OCI-LY3 (cell line): ENCODE measurements around the gene FAM180B.

Source experiments
- H2AFZ ChIP-seq: fragments of 200-600, 300-600 bp; shearing (Covaris generic); 2 replicates; pipeline ENCODE4 v1.6.0; 2014; ENCODE audit warnings: antibody characterized with exemption, low read depth, low read length
- H3K27ac ChIP-seq: fragments of 200-600, 300-600 bp; sonication (generic); 2 replicates; pipeline ENCODE4 v1.5.1; 2014; ENCODE audit warnings: mild to moderate bottlenecking, low read length, moderate library complexity, mixed read lengths
- H3K27me3 ChIP-seq: fragments of 200-600, 300-600 bp; sonication (generic); 2 replicates; pipeline ENCODE4 v1.6.1; 2014; ENCODE audit warnings: low read depth, low read length, mixed read lengths
- H3K36me3 ChIP-seq: fragments of 200-600, 300-600 bp; sonication (generic); replicated peaks from 2 replicates; pipeline ENCODE3; 2014; ENCODE audit warnings: low read depth, low read length, mixed read lengths
- H3K4me1 ChIP-seq: fragments of 300-600, 200-600 bp; sonication (generic); 2 replicates; pipeline ENCODE4 v1.6.1; 2014; ENCODE audit warnings: low read length, mixed read lengths
- H3K4me2 ChIP-seq: fragments of 200-600, 300-600 bp; sonication (generic); 2 replicates; pipeline ENCODE4 v1.6.1; 2014; ENCODE audit warnings: low read length, mixed read lengths
- H3K4me3 ChIP-seq: fragments of 300-600, 200-600 bp; sonication (generic); 2 replicates; pipeline ENCODE4 v1.5.1; 2014; ENCODE audit warnings: antibody characterized with exemption, mild to moderate bottlenecking, low read length, moderate library complexity
- H3K79me2 ChIP-seq: fragments of 300-600, 200-600 bp; shearing (Covaris generic); 2 replicates; pipeline ENCODE4 v1.6.1; 2014; ENCODE audit warnings: mild to moderate bottlenecking, low read length, mixed read lengths
- H3K9ac ChIP-seq: fragments of 300-600, 200-600 bp; shearing (Covaris generic); 2 replicates; pipeline ENCODE4 v1.6.0; 2014; ENCODE audit warnings: mild to moderate bottlenecking, low read length, moderate library complexity
- H3K9me3 ChIP-seq: fragments of 200-600, 300-600 bp; shearing (Covaris generic); 2 replicates; pipeline ENCODE4 v1.6.1; 2014; ENCODE audit warnings: low read length, mixed read lengths; ENCODE audit not compliant: insufficient read depth
- H4K20me1 ChIP-seq: fragments of 200-600, 300-600 bp; sonication (generic); 2 replicates; pipeline ENCODE4 v1.6.1; 2016; ENCODE audit warnings: low read length, mixed read lengths; ENCODE audit not compliant: insufficient read depth
- EZH2phosphoT487 ChIP-seq: fragments of 200-600 bp; shearing (Covaris generic); IDR thresholded peaks from 2 replicates; pipeline ENCODE4 v1.6.1; 2018; ENCODE audit warnings: antibody characterized with exemption, mixed run types, low read depth
- TF ChIP-seq, protein P1 (sequence below): fragments of 200-600, 300-600 bp; sonication (generic); IDR thresholded peaks from 2 replicates; pipeline ENCODE4 v1.5.1; 2014; ENCODE audit warnings: antibody characterized with exemption, low read length, low read depth

FAM180B gene

DNA sequence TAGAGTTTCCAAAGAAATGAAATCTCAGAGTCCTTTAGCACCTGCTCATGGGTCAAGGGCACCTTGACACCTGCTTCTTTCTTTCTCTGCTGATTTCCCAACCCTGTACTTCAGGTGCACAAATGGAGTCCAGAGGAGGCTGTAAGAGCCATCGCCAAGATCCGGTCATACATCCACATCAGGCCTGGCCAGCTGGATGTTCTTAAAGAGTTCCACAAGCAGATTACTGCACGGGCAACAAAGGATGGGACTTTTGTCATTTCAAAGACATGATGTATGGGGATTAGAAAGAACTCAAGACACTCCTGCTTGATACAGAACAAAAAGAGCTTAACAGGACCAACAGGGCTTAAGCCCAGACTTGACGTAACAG is 15.1 kb upstream of the FAM180B start:
- Histone ChIP-seq H3K4me2 (no peak overlapping the region), H3K36me3 (peaks cover 47% of the 10 kb centered on the region), H3K9ac (no peak overlapping the region), H3K4me3 (no peak overlapping the region), H3K4me1 (peaks cover 6% of the 10 kb centered on the region), H3K27ac (no peak overlapping the region), H3K27me3 (no peaks in the 10 kb centered on the region), H3K79me2 (peaks cover 72% of the 10 kb centered on the region), H3K9me3 (no peaks in the 10 kb centered on the region), H2AFZ (no peak overlapping the region), H4K20me1 (no peaks in the 10 kb centered on the region)
- no peak for TF ChIP-seq EZH2phosphoT487

DNA sequence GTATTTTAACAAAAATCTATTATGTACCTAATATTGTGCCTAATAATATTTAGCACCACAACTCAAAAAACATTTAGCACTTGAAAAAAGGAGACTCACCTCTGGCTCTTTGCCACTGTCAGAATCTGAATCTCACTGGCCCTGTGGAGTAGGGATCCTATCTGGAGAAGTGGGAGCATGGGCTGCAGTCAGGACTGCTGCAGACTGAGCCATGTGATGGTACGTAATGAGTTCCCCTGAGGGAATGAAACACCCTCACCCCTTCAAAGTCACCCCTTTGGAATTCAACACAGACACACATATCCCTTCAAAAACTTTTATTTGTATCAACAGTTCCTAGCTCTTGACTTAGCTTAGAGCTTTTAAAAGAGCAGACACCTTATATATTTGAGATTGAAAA is 14.6 kb upstream of the FAM180B start:
- H3K9ac ChIP-seq, result no peak overlapping the region
- peaks cover under 1% of the 10 kb centered on the region; the same call in 1 of the 2 replicates for H3K4me1 ChIP-seq
- H3K9me3 ChIP-seq, result no peaks in the 10 kb centered on the region
- peaks cover 44% of the 10 kb centered on the region for H3K36me3 ChIP-seq
- H3K4me2 ChIP-seq, result no peak overlapping the region
- no peak overlapping the region for H3K27ac ChIP-seq
- H3K27me3 ChIP-seq, result no peaks in the 10 kb centered on the region
- TF ChIP-seq, protein P1, sequence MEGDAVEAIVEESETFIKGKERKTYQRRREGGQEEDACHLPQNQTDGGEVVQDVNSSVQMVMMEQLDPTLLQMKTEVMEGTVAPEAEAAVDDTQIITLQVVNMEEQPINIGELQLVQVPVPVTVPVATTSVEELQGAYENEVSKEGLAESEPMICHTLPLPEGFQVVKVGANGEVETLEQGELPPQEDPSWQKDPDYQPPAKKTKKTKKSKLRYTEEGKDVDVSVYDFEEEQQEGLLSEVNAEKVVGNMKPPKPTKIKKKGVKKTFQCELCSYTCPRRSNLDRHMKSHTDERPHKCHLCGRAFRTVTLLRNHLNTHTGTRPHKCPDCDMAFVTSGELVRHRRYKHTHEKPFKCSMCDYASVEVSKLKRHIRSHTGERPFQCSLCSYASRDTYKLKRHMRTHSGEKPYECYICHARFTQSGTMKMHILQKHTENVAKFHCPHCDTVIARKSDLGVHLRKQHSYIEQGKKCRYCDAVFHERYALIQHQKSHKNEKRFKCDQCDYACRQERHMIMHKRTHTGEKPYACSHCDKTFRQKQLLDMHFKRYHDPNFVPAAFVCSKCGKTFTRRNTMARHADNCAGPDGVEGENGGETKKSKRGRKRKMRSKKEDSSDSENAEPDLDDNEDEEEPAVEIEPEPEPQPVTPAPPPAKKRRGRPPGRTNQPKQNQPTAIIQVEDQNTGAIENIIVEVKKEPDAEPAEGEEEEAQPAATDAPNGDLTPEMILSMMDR, result no peak
- TF ChIP-seq EZH2phosphoT487, result no peak
- H3K4me3 ChIP-seq, result no peak overlapping the region
- H3K79me2 ChIP-seq, result peaks cover 69% of the 10 kb centered on the region
- no peak overlapping the region for H2AFZ ChIP-seq
- no peaks in the 10 kb centered on the region for H4K20me1 ChIP-seq

DNA sequence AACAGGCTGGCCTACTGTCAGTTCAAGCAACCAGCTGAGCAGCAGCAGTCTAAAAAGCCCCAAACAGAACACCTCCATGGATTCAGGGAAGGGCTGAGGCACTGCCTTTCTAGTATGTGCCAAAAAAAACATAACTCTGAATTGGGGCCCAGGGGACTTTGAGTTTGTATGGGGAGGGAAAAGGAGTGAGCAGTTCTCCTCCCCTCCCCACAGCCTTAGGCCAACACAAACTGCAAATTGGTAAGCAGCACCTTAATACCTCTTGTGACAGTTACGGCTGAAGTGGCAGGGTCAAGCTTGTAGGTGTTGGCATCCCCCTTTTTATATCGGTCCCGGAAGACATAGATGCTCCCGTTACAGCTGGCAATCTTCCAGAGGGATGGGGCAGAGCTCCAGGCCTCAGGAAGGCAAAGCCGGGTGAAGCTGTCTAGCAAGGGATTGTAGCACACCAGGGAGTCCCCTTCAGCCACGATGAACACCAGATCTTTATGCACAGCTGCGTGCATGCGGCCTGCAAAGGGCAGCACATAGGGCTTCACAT is 13.7 kb upstream of the FAM180B start:
- H3K27ac ChIP-seq, result no peak overlapping the region
- H3K36me3 ChIP-seq, result peaks cover 50% of the 10 kb centered on the region
- H3K4me1 ChIP-seq, result peaks cover 3% of the 10 kb centered on the region
- H2AFZ ChIP-seq, result no peak overlapping the region
- no peaks in the 10 kb centered on the region for H3K9me3 ChIP-seq
- peaks cover 69% of the 10 kb centered on the region for H3K79me2 ChIP-seq
- H3K4me2 ChIP-seq, result no peak overlapping the region
- H3K9ac ChIP-seq, result no peak overlapping the region
- H3K4me3 ChIP-seq, result no peak overlapping the region
- no peaks in the 10 kb centered on the region for H3K27me3 ChIP-seq
- H4K20me1 ChIP-seq, result no peaks in the 10 kb centered on the region
- TF ChIP-seq EZH2phosphoT487, result no peak
- TF ChIP-seq, protein P1, result no peak

DNA sequence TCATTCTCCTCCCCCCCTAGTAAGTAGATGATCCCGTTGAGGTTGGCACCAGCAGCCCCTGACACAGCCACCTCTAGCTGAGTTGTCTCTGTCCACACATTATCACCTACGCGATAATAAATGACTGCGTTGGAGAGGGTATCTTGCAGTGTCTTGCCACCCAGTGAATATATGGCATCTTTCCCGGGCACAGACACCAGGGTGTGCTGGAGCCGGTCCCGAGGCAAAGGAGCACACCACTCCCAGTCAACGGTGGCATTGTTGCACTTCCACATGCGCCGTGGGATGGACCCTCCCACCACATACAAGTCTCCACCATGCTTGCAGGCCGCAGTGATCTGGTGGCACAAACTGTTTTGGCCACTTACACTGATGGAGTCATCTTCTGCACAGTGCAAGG is 13.2 kb upstream of the FAM180B start:
- no peaks in the 10 kb centered on the region for H3K27me3 ChIP-seq
- peaks cover 70% of the 10 kb centered on the region for H3K79me2 ChIP-seq
- no peak for TF ChIP-seq EZH2phosphoT487
- TF ChIP-seq, protein P1, result no peak
- H3K9ac ChIP-seq, result no peak overlapping the region
- H3K9me3 ChIP-seq, result no peaks in the 10 kb centered on the region
- no peak overlapping the region for H2AFZ ChIP-seq
- peaks cover 50% of the 10 kb centered on the region for H3K36me3 ChIP-seq
- H3K4me2 ChIP-seq, result no peak overlapping the region
- H4K20me1 ChIP-seq, result no peaks in the 10 kb centered on the region
- peaks cover 7% of the 10 kb centered on the region for H3K4me1 ChIP-seq
- H3K4me3 ChIP-seq, result no peak overlapping the region
- no peak overlapping the region for H3K27ac ChIP-seq
